Subcutaneous adipose tissue (tissue), 4 donors: ENCODE results near the gene WDR5B. TPM values are rescaled to one million over a fixed set of nuclear protein-coding genes. Genes with fewer than 3 reads are reported as not detected.

Source experiments
- small RNA-seq: library from RNA; depleted of rRNA; stranded (forward); fragments of <200 nt; gene quantifications from one replicate; pipeline ENCODE3, GENCODE V24; 2016
- total RNA-seq, 4 donors: library from RNA; depleted of rRNA; stranded (reverse); fragments of >200 nt; gene quantifications; one replicate each; pipeline ENCODE4 v1.1.0, GENCODE V29; 2016

The WDR5B gene
- total RNA-seq, 4 donors from 2014 or later: 4.1 to 6.6 (median 6.1) TPM

Small RNA genes within 50 kb of the gene (small RNA-seq; reads per million reads assigned to genes)
- not detected for gene AC083798.1

Other genes starting within 250 kb of the WDR5B start
- under 1 TPM in 1 of 4 donors, not detected in 3; under 0.01 TPM for gene CASR, start 232.4 kb downstream of the WDR5B start, total RNA-seq
- gene CSTA, start 90.8 kb downstream of the WDR5B start, total RNA-seq: 10 to 100 TPM in 3 of 4 donors, 1 to 10 TPM in 1; 6.6 to 48.1 (median 29.1) TPM
- gene MIX23, start 32.8 kb downstream of the WDR5B start, total RNA-seq: 10 to 100 TPM; 10.4 to 20.2 (median 14.4) TPM
- 10 to 100 TPM; 18.7 to 28.8 (median 24.5) TPM for gene FAM162A, start 31.9 kb downstream of the WDR5B start, total RNA-seq
- 10 to 100 TPM; 35.9 to 54.8 (median 42.4) TPM for gene KPNA1, start 98.9 kb upstream of the WDR5B start, total RNA-seq
- 10 to 100 TPM; 23.6 to 50.7 (median 31.3) TPM for gene PARP9, start 148.2 kb upstream of the WDR5B start, total RNA-seq
- gene DTX3L, start 148.3 kb upstream of the WDR5B start, total RNA-seq: 10 to 100 TPM; 22.0 to 33.0 (median 26.3) TPM
- gene PARP15, start 161.6 kb upstream of the WDR5B start, total RNA-seq: 10 to 100 TPM in 2 of 4 donors, 1 to 10 TPM in 2; 4.9 to 20.7 (median 8.0) TPM